Choroid plexus epithelial cell (primary cell): ENCODE measurements around the gene OIP5.
"Not testable (repeated sequence)": the region's sequence is repeated elsewhere in the genome, so short reads cannot be mapped to it uniquely, and the experiment has no call there.

Experiments
- DNase-seq: peaks from one replicate; pipeline ENCODE4 v3.0.0-alpha.2; 2010; ENCODE audit warnings: low read depth
- H3K4me3 ChIP-seq: 2 replicates; pipeline ENCODE4 v1.5.1; 2011; ENCODE audit warnings: low read depth, mild to moderate bottlenecking, control low read depth, low read length, moderate library complexity
- TF ChIP-seq, protein P1 (sequence below): conservative IDR thresholded peaks from 2 replicates; pipeline ENCODE4 v1.5.1; 2011; ENCODE audit warnings: low read depth, mild to moderate bottlenecking, control low read depth, inconsistent platforms, low read length, moderate library complexity

OIP5 gene

GRCh38 chr15:41286665-41287333, 45.6 kb downstream of the OIP5 start:
- TF ChIP-seq, protein P1, sequence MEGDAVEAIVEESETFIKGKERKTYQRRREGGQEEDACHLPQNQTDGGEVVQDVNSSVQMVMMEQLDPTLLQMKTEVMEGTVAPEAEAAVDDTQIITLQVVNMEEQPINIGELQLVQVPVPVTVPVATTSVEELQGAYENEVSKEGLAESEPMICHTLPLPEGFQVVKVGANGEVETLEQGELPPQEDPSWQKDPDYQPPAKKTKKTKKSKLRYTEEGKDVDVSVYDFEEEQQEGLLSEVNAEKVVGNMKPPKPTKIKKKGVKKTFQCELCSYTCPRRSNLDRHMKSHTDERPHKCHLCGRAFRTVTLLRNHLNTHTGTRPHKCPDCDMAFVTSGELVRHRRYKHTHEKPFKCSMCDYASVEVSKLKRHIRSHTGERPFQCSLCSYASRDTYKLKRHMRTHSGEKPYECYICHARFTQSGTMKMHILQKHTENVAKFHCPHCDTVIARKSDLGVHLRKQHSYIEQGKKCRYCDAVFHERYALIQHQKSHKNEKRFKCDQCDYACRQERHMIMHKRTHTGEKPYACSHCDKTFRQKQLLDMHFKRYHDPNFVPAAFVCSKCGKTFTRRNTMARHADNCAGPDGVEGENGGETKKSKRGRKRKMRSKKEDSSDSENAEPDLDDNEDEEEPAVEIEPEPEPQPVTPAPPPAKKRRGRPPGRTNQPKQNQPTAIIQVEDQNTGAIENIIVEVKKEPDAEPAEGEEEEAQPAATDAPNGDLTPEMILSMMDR: no peak
- no peak overlapping the region for H3K4me3 ChIP-seq
- peak; percentile 15 for DNase-seq

- TF ChIP-seq, protein P1: no peak
- H3K4me3 ChIP-seq: peak overlapping the region; percentile 100
- peak; percentile 11 for DNase-seq
Measured at GRCh38 chr15:41285285-41285684, 47.1 kb downstream of the OIP5 start.

- H3K4me3 ChIP-seq: peak overlapping the region; percentile 100
- peak; percentile 22 for DNase-seq
- TF ChIP-seq, protein P1: no peak
Measured at GRCh38 chr15:41284427-41285177, 47.8 kb downstream of the OIP5 start.

DNA sequence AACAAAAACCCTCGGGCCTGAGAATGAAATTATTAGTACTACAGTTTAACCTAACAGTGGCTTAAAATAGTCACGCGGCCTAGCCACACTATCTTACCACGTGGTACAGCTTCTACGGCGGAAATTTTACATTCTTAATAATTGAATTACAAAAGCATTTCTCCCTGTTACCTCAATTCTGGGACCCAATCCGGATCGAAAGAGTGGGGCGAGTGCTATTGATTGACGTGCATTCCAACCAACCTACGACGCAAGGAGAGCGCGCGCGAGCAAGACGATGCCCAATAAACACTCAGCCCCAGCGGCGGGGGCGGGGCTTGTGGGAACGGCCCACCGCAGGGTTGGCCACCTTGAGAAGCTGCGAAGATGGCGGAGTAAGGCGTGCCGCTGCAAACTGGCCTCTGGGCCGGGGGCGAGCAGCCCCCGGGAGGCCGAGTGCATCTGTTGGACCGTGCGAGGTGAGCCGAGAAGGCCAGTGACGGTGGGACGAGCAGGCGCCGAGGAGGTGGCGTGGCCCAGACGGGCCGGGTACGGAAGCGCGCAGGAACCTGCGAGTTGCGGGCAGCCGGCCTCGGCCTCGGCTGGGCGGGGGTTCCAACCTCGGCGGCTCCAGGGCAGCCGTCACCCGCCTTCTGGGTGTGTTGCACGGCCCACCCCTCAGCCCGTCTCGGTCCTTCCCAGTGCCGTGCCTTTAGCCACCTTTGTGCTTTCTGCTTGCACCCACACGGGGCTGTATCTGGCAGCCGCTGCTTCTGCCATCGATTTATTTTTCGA, 48.6 kb downstream of the OIP5 start:
- peak; percentile 100 for DNase-seq
- TF ChIP-seq, protein P1: no peak
- peak overlapping the region; percentile 100 for H3K4me3 ChIP-seq

DNA sequence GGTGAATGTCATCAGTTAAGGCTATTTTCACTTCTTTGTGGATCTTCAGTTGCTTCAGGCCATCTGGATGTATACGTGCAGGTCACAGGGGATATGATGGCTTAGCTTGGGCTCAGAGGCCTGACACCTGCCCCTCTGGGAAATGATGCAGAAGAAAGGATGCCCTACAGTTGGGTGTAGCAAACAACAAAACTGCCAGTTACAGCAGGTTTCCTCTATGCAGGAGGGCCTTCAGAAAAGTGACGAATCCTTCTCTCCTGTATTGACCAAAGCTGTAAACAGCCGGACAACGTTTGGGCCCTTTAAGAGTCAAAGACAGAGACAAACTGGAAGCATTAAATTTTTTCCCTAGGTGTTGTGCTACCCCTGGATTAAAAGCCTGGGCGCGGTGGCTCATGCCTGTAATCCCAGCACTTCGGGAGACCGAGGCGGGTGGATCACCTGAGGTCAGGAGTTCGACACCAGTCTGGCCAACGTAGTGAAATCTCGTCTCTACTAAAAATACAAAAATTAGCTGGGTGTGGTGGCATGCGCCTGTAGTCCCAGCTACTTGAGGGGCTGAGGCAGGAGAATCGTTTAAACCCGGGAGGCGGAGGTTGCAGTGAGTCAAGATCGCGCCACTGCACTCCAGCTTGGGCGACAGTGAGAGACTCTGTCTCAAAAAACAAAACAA, 49.3 kb downstream of the OIP5 start:
- H3K4me3 ChIP-seq: peak overlapping the region; percentile 46
- DNase-seq: not testable (repeated sequence)

DNA sequence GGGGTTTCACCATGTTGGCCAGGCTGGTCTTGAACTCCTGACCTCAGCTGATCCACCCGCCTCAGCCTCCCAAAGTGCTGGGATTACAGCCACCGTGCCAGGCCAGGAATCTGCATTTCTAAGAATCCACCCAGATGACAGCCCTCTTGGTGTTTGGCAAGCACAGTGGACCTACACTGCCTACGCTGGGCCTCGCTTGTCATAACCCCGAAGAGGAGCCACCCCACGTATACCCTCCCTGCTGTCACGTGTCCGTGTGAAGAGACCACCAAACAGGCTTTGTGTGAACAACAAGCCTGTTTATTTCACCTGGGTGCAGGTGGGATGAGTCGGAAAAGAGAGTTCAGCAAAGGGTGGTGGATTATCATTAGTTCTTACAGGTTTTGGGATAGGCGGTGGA, 50.0 kb downstream of the OIP5 start:
- DNase-seq, H3K4me3 ChIP-seq: not testable (repeated sequence)

- H3K4me3 ChIP-seq: no peak overlapping the region
- TF ChIP-seq, protein P1: no peak
- peak; percentile 91 for DNase-seq
Measured at GRCh38 chr15:41281236-41281635, 51.2 kb downstream of the OIP5 start.
